Stimulated activated CD4-positive, alpha-beta T cell treated with anti-CD3 and anti-CD28 coated beads, Interleukin-1b, Interleukin-23, amount 100 ng/mL, for 24 hours (primary cell): Measurements from ENCODE around the gene HYAL4.
"Not testable (repeated sequence)": the region's sequence is repeated elsewhere in the genome, so short reads cannot be mapped to it uniquely, and the experiment has no call there.

ENCODE experiments used
- DNase-seq, 4 experiments: peaks; one replicate each; pipeline ENCODE4 v3.0.0-alpha.2; 2020; ENCODE audit warnings: low read depth in 4 of 4, low spot score in 1 of 4

Gene HYAL4

DNA sequence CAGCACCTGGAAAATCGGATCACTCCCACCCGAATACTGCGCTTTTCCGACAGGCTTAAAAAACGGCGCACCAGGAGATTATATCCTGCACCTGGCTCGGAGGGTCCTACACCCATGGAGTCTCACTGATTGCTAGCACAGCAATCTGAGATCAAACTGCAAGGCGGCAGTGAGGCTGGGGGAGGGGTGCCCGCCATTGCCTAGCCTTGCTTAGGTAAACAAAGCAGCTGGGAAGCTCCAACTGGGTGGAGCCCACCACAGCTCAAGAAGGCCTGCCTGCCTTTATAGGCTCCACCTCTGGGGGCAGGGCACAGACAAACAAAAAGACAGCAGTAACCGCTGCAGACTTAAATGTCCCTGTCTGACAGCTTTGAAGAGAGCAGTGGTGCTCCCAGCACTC lies 49.8 kb downstream of the HYAL4 start:
- not testable (repeated sequence) for DNase-seq

DNA sequence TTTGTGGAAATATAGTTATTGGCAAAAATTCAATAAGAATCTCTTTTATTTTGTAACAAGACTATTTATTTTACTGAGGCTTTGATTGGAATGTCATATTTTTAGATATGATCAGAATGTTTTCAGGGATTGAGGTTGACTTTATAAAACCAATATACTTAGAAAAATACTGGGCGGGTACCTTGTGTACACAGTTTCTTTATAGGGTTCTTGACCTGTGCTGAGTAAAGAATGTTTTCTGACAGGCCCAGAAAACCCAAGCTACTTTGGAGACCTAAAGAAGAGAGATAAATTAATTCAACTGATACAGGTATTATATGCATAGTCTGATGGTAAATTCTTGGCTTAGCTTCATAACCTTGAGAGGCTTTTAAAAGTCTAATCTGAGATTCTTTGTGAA lies 56.1 kb downstream of the HYAL4 start:
- DNase-seq = no peak

DNA sequence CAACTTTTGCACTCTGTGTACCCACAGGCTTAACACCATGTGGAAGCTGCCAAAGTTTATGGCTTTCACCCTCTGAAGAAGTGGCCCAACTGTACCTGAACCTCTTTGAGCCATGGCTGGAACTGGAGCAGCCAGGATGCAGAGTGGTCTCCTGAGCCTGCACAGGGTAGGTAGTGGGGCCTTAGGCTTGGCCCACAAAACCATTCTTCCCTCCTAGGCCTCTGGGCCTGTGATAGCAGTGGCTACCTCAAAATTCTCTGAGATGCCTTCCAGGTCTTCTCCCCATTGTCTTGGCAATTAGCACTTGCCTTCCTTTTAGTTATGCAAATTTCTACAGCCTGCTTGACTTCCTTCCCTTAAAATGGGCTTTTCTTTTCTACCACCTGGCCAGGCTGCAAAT lies 60.7 kb downstream of the HYAL4 start:
- DNase-seq = no peak

- DNase-seq = no peak
These were observed 71.3 kb downstream of the HYAL4 start for GRCh38 chr7:123916240-123916724.

DNA sequence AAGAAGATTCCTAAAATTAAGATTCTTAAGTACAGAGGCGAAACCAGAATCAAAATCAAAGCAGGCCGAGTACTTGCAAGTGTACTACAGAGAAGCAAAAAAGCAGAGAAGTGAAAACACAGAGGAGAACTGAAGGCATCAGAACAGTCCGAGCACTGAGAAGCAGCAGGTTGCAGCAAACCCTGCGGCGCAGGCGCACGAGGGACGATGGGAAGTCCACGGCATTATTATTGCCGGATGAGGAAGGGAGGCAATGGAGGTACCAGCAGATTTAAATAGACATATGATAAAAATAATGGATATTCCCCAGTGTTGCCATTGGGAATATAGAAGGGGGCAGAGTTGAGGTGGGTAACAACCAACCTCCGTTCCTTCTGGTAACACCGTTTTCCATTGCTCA lies 72.9 kb downstream of the HYAL4 start:
- no peak for DNase-seq

DNA sequence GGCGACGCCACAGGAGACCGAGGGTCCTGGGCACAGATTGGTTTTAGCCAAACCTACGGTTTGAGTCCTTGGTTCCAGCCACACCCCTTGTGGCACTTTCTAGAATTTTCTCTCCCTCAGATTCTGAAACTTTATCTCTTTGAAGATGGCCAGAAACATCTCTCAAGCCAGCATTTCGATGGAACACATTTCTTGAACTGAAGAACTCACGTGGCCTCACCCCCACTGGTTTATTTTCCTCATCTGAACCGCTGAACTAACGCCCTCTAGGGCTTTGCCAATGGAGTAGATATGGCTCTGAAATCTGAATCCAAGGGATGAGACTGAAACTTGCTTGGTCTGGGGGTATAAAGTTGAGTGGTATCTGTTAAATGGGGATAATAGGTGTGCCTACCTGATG lies 73.3 kb downstream of the HYAL4 start:
- DNase-seq = no peak

- no peak for DNase-seq
These were observed 78.6 kb downstream of the HYAL4 start for GRCh38 chr7:123923599-123923998.

- no peak for DNase-seq
These were observed 80.0 kb downstream of the HYAL4 start, which contains the start of gene SPAM1 for GRCh38 chr7:123924941-123925340. Gene SPAM1 (plus strand): TSS chr7:123925241. CDS start chr7:123953571, 28,330 bp downstream.
